Measurements from ENCODE around the gene SUCLG2.
"Not testable (repeated sequence)": the region's sequence is repeated elsewhere in the genome, so short reads cannot be mapped to it uniquely, and the experiment has no call there.

SUCLG2 gene

GRCh38 chr3:67559029-67559605 is 95.3 kb downstream of the SUCLG2 start:
- DNase-seq (ENCODE audit: low read depth) = no peak

DNA sequence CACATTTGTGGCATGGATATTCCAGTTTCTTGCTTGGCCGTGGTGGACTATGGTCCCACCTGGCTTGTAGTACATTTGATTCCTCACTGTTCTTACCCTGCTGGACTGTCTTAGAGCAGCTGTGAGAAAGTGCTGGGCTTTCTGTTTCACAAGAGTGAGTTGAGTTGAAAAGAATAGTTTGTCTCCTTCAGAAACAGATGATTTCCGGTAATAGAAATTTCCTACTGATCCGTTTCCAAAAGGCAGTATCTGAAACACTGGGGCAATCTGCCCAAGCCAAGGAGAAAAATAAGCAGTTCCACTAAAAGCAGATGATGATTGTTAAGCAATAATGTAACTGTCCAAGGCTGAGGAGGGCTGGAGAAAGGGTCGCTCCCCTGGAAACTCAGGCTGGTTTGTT is 96.0 kb downstream of the SUCLG2 start:
- DNase-seq (ENCODE audit: low read depth) = no peak

GRCh38 chr3:67557848-67558355 is 96.5 kb downstream of the SUCLG2 start:
- DNase-seq (ENCODE audit: low read depth) = no peak

- DNase-seq (ENCODE audit: low read depth) = no peak
Observed at GRCh38 chr3:67551361-67552016, 102.9 kb downstream of the SUCLG2 start.

- DNase-seq (ENCODE audit: low read depth) = no peak
Observed at GRCh38 chr3:67550541-67550940, 103.9 kb downstream of the SUCLG2 start.

GRCh38 chr3:67542502-67543250 is 111.7 kb downstream of the SUCLG2 start:
- not testable (repeated sequence) for DNase-seq (ENCODE audit: low read depth)

DNA sequence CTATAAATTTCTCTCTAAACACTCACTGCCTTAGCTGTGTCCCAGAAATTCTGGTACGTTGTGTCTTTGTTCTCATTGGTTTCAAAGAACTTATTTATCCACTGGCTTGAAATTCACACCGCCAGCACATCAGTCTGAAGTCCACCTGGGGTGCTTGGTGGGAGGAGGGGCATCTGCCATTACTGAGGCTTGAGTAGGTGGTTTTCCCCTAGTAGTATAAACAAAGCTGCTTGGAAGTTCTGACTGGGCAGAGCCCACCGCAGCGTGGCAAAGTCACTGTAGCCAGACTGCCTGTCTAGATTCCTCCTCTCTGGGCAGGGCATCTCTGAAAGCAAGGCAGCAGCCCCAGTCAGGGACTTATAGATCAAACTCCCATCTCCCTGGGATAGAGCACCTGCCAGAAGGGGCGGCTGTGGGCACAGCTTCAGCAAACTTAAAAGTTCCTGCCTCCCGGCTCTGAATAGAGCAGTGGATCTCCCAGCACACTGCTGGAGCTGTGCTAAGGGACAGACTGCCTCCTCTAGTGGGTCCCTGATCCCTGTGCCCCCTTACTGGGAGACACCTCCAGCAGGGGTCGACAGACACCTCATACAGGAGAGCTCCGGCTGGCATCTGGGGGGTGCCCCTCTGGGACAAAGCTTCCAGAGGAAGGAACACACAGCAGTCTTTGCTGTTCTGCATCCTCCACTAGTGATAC is 114.1 kb downstream of the SUCLG2 start:
- no peak for DNase-seq (ENCODE audit: low read depth)

- DNase-seq (ENCODE audit: low read depth) = not testable (repeated sequence)
Observed at GRCh38 chr3:67537203-67537602, 117.2 kb downstream of the SUCLG2 start.

GRCh38 chr3:67535006-67535405 is 119.4 kb downstream of the SUCLG2 start:
- DNase-seq (ENCODE audit: low read depth) = no peak

DNA sequence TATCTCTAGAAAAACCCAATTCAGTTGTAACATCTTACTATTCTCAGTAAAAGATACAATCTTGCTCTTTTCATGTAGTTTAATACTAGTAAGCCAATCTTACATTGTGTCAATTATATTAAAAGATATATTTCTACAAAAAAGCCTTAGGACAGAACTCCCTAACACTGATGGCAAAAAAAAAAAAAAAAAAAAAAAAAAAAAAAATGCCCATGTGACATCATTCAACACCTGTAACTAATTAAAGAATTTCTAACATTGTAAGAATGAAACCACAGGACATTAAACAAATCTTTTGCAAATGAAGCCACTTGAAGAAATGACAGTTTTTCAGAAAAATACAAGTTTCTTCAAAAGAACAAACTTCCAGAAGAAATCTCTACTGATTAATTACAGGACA is 119.8 kb downstream of the SUCLG2 start:
- DNase-seq (ENCODE audit: low read depth) = no peak

DNA sequence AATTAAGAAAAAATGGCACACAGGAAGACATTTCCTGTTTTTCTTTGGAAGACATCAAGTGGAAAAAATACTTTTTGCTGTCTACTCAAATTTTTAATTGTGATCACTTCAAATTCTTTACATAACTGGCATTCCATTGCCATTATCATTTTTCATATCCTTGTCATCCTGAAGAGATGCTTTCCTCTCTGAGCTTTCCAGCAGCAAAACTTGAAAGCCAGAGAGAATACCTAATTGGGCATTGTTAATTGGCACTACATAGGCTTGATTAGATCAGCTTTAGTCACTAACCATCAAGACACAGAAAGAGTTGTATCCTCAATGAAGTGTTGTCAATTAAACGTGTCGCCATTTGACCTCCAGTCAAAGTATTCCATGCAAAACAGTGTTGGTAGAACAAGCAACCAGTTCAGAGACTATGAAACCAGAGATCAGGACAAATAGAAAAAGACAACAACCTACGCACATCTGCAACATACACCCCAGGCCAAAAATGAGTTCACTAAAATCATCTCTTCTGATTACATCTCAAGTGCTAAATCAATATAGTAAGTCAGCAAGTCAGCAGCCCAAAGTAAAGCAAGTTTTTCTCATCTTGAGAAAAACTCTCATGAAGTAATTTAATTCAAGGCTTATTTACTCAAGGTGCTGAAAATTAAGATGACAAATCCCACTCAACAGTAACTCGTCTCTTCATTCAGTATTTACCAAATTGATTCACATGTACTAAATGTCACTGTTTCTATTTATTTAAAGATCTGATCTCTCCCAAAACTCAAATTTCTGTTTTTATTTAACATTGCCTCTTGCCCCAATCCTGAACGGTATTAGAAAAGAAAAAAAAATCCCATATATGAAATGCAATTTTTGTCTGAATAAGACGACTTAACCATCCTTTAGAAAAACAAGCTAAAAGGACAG is 123.0 kb downstream of the SUCLG2 start:
- DNase-seq (ENCODE audit: low read depth) = no peak

DNA sequence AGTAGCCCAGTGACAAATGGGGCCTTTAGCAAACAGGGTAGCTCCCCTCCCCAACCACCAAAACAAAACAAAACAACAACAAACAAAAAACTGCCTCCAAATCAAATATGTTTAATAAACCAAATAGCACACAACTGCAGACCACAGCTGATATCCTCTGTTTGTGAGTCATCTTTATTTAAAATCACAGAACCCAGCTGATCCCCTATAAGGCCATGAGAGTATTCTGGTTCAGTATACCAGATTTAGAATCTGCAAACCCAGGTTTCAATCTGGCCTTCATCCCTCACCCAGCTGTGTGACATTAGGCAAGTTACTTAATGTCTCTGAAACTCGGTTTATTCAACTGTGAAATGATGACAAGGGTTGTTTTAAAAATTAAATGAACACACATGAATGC is 124.5 kb downstream of the SUCLG2 start:
- DNase-seq (ENCODE audit: low read depth) = no peak

DNA sequence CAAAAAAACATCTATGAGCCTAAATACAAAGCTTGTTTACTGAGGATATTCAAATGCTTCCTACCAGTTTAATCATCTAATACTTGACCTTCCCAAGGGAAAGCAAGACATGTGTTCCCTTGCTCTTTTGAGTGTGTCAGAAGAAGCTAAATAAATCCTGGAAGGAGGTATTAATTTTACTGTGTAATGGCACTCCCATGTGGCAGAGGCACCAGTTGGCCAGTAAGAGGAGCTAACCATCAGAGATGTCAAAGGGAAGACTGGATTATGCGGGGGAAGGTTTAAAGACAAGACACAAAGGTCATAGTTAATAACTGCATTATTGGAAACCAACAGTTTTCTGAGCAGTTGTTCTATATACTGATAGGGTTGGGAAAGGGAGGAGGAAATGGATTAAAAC is 125.1 kb downstream of the SUCLG2 start:
- no peak for DNase-seq (ENCODE audit: low read depth)

GRCh38 chr3:67526246-67526645 is 128.2 kb downstream of the SUCLG2 start:
- no peak for DNase-seq (ENCODE audit: low read depth)

- DNase-seq (ENCODE audit: low read depth) = no peak
Observed at GRCh38 chr3:67524046-67524445, 130.4 kb downstream of the SUCLG2 start.

GRCh38 chr3:67522081-67522480 is 132.3 kb downstream of the SUCLG2 start:
- no peak for DNase-seq (ENCODE audit: low read depth)

GRCh38 chr3:67521053-67521646 is 133.3 kb downstream of the SUCLG2 start:
- no peak for DNase-seq (ENCODE audit: low read depth)

DNA sequence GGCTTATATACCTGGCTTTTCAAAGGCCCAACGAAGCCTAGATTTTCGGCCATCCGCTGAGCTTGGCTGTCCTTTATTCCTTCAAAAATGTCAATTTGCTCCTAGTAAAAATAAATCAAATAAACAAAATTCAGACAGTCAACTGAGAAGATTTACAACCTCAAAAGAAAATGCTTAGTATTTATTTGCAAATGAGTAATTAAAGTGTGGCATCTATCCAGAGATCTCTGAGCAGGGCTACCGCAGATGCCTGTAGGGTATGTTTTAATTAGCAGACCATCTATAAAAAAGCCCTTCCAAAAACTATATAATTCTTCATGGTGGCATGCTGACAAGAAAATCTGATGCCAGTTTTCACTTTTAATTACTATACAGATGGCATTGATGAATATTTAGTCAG is 136.2 kb downstream of the SUCLG2 start:
- no peak for DNase-seq (ENCODE audit: low read depth)

- no peak for DNase-seq (ENCODE audit: low read depth)
Observed at GRCh38 chr3:67517781-67518180, 136.6 kb downstream of the SUCLG2 start.

GRCh38 chr3:67516496-67516895 is 137.9 kb downstream of the SUCLG2 start:
- DNase-seq (ENCODE audit: low read depth) = no peak

- no peak for DNase-seq (ENCODE audit: low read depth)
Observed at GRCh38 chr3:67515778-67516177, 138.6 kb downstream of the SUCLG2 start.
